HG03571 (cell line): ENCODE measurements around the gene FLOT2.
"Not testable (repeated sequence)": the region's sequence is repeated elsewhere in the genome, so short reads cannot be mapped to it uniquely, and the experiment has no call there.

Experiments
- ATAC-seq: cut with Tn5 transposase; IDR thresholded peaks from one replicate; pipeline ENCODE4 v1.9.1; 2021; ENCODE audit not compliant: unreplicated experiment

FLOT2 gene

GRCh38 chr17:28848667-28849066, 48.9 kb downstream of the FLOT2 start:
- ATAC-seq = not testable (repeated sequence)

- not testable (repeated sequence) for ATAC-seq
These were observed 50.8 kb downstream of the FLOT2 start for GRCh38 chr17:28846699-28847098.

- no peak for ATAC-seq
These were observed 51.3 kb downstream of the FLOT2 start for GRCh38 chr17:28846231-28846630.

- no peak for ATAC-seq
These were observed 53.8 kb downstream of the FLOT2 start for GRCh38 chr17:28843816-28844148.

- ATAC-seq = peak; percentile 71
These were observed 55.1 kb downstream of the FLOT2 start, which contains the start of gene FAM222B for GRCh38 chr17:28842282-28843012. Gene FAM222B (minus strand): TSS chr17:28842790. CDS start chr17:28766667, 76,123 bp downstream.

- ATAC-seq = peak; percentile 21
These were observed 55.6 kb downstream of the FLOT2 start for GRCh38 chr17:28841901-28842281.

GRCh38 chr17:28839221-28839620, 58.3 kb downstream of the FLOT2 start:
- no peak for ATAC-seq

GRCh38 chr17:28836541-28836940, 61.0 kb downstream of the FLOT2 start:
- not testable (repeated sequence) for ATAC-seq

- ATAC-seq = no peak
These were observed 63.1 kb downstream of the FLOT2 start for GRCh38 chr17:28834420-28834819.
